Suprapubic skin (tissue), 4 donors: Measurements from ENCODE around the gene DUSP1. TPM values are rescaled to one million over a fixed set of nuclear protein-coding genes. Genes with fewer than 3 reads are reported as not detected.

Experiments
- DNase-seq, 2 donors: peaks; one replicate each; pipeline ENCODE4 v3.0.0-alpha.2; 2019; ENCODE audit warnings: low spot score in 2 of 2
- H3K27ac ChIP-seq: fragments of 200-600 bp; sonication (generic); one replicate; pipeline ENCODE4 v1.5.1; 2019
- H3K27me3 ChIP-seq: fragments of 200-600 bp; sonication (generic); one replicate; pipeline ENCODE4 v1.5.1; 2019
- H3K36me3 ChIP-seq: fragments of 200-600 bp; sonication (generic); one replicate; pipeline ENCODE4 v1.5.1; 2019
- H3K4me1 ChIP-seq: fragments of 200-600 bp; sonication (generic); one replicate; pipeline ENCODE4 v1.5.1; 2019
- H3K4me3 ChIP-seq: fragments of 200-600 bp; sonication (generic); one replicate; pipeline ENCODE4 v1.5.1; 2019; ENCODE audit warnings: mild to moderate bottlenecking
- H3K9me3 ChIP-seq: fragments of 200-600 bp; sonication (generic); one replicate; pipeline ENCODE4 v1.5.1; 2019
- EP300 ChIP-seq: sonication (generic); formaldehyde crosslinking; IDR thresholded peaks from one replicate; pipeline ENCODE4 v1.6.1; 2017; ENCODE audit warnings: antibody characterized with exemption
- POLR2A ChIP-seq, 2 donors: fragments of 450-650 bp; IDR thresholded peaks; one replicate each; pipeline ENCODE4 v1.6.1; 2017; ENCODE audit warnings: antibody characterized with exemption in 2 of 2, mild to moderate bottlenecking in 2 of 2, moderate library complexity in 2 of 2
- POLR2AphosphoS5 ChIP-seq, 3 donors: sonication (generic); formaldehyde crosslinking; IDR thresholded peaks; one replicate each; pipeline ENCODE4 v1.6.1; 2017; ENCODE audit warnings: antibody characterized with exemption in 3 of 3
- WGBS: methylation state at CpG from one replicate; pipeline ENCODE4 v1.1.5; 2018; 5-methylcytosine and 5-hydroxymethylcytosine counted together
- total RNA-seq, 4 donors: library from RNA; depleted of rRNA; stranded (reverse); fragments of >200 nt; gene quantifications; one replicate each; pipeline ENCODE4 v1.1.0, GENCODE V29; 2016
- TF ChIP-seq, protein P1 (sequence below), 2 donors: fragments of 200-600 bp in 1 of 2; fragments of 450-650 bp in 1 of 2; sonication (generic) in 1 of 2; IDR thresholded peaks; one replicate each; pipeline ENCODE4 v1.5.1; 2016 to 2019; ENCODE audit warnings: antibody characterized with exemption in 2 of 2, mild to moderate bottlenecking in 1 of 2, moderate library complexity in 1 of 2

DUSP1 gene
- total RNA-seq, 4 donors from 2014 or later, result 1,246 to 2,948 (median 1,762) TPM

- H3K4me3 ChIP-seq, result no peak overlapping the region
- peak overlapping the region; percentile 94 for H3K27ac ChIP-seq
- peaks cover 51% of the 10 kb centered on the region for H3K4me1 ChIP-seq
- TF ChIP-seq POLR2A (IDR thresholded peaks at IDR 0.05) (no peak), POLR2AphosphoS5 (IDR thresholded peaks at IDR 0.05) (peak in 1 of 3 donors; percentile 30)
- no peaks in the 10 kb centered on the region for H3K9me3 ChIP-seq
- WGBS, result 39% methylated on average over 15 of the region's 15 CpGs
- no peaks in the 10 kb centered on the region for H3K27me3 ChIP-seq
- peak in 1 of 2 donors; percentile 92 for DNase-seq
- H3K36me3 ChIP-seq, result no peaks in the 10 kb centered on the region
Measured at GRCh38 chr5:172740428-172741205, 30.4 kb downstream of the DUSP1 start.

GRCh38 chr5:172739375-172739774, 31.6 kb downstream of the DUSP1 start:
- no peak for TF ChIP-seq EP300
- TF ChIP-seq POLR2A (IDR thresholded peaks at IDR 0.05), result no peak
- TF ChIP-seq, protein P1, sequence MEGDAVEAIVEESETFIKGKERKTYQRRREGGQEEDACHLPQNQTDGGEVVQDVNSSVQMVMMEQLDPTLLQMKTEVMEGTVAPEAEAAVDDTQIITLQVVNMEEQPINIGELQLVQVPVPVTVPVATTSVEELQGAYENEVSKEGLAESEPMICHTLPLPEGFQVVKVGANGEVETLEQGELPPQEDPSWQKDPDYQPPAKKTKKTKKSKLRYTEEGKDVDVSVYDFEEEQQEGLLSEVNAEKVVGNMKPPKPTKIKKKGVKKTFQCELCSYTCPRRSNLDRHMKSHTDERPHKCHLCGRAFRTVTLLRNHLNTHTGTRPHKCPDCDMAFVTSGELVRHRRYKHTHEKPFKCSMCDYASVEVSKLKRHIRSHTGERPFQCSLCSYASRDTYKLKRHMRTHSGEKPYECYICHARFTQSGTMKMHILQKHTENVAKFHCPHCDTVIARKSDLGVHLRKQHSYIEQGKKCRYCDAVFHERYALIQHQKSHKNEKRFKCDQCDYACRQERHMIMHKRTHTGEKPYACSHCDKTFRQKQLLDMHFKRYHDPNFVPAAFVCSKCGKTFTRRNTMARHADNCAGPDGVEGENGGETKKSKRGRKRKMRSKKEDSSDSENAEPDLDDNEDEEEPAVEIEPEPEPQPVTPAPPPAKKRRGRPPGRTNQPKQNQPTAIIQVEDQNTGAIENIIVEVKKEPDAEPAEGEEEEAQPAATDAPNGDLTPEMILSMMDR (IDR thresholded peaks at IDR 0.05), result no peak
- TF ChIP-seq POLR2AphosphoS5 (IDR thresholded peaks at IDR 0.05), result no peak
- 93% methylated on average over 6 of the region's 6 CpGs for WGBS
- Histone ChIP-seq H3K27ac (peak overlapping the region; percentile 94), H3K9me3 (no peaks in the 10 kb centered on the region), H3K36me3 (no peaks in the 10 kb centered on the region), H3K27me3 (no peaks in the 10 kb centered on the region), H3K4me3 (no peak overlapping the region), H3K4me1 (peaks cover 50% of the 10 kb centered on the region)
- no peak for DNase-seq

DNA sequence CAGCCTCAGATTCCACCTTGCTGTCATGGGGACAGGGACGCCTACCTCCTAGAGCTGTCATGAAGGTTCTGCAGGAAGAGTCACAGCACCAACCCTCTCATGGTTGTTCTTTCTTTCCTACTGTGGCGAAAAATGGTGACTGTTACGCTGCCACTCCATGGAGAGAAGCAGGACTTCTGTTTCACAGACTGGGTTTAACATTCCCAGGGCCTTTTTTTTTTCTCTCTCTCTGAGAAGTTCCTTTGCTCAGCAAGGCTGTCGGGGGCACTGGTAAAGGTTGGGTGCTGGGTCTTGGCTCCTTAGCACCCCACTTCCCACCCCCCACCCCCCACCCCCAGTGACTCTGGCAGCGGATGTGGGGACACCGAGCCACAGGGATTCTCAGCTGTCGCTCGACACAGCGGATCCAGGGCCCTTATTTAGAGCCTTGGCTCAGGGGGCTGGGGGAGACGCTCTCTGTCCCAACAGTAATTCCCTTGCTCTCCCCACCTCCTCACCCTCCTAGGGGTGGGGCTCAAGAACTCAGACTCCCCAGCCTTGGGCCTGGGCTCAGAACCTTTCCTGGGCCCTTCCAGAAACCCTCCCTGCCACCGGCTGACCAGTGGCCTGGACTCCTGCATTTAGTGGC, 34.4 kb downstream of the DUSP1 start:
- no peaks in the 10 kb centered on the region for H3K9me3 ChIP-seq
- H3K4me3 ChIP-seq, result no peak overlapping the region
- 83% methylated on average over 11 of the region's 11 CpGs for WGBS
- peaks cover 57% of the 10 kb centered on the region for H3K4me1 ChIP-seq
- DNase-seq, result no peak
- H3K27ac ChIP-seq, result peak overlapping the region; percentile 7
- H3K36me3 ChIP-seq, result no peaks in the 10 kb centered on the region
- TF ChIP-seq, protein P1 (IDR thresholded peaks at IDR 0.05), result no peak
- TF ChIP-seq EP300, result no peak
- TF ChIP-seq POLR2AphosphoS5 (IDR thresholded peaks at IDR 0.05), result no peak
- no peak for TF ChIP-seq POLR2A (IDR thresholded peaks at IDR 0.05)
- no peaks in the 10 kb centered on the region for H3K27me3 ChIP-seq

GRCh38 chr5:172735141-172735831, 35.7 kb downstream of the DUSP1 start:
- no peaks in the 10 kb centered on the region for H3K27me3 ChIP-seq
- H3K9me3 ChIP-seq, result no peaks in the 10 kb centered on the region
- TF ChIP-seq POLR2AphosphoS5 (IDR thresholded peaks at IDR 0.05) (no peak), EP300 (no peak), POLR2A (IDR thresholded peaks at IDR 0.05) (no peak)
- TF ChIP-seq, protein P1 (IDR thresholded peaks at IDR 0.05), result no peak
- no peak overlapping the region for H3K4me3 ChIP-seq
- peaks cover 53% of the 10 kb centered on the region for H3K4me1 ChIP-seq
- peak overlapping the region; percentile 99 for H3K27ac ChIP-seq
- WGBS, result 87% methylated on average over 11 of the region's 12 CpGs
- DNase-seq, result no peak
- no peaks in the 10 kb centered on the region for H3K36me3 ChIP-seq

GRCh38 chr5:172733974-172734346, 37.0 kb downstream of the DUSP1 start:
- Histone ChIP-seq H3K4me1 (peaks cover 52% of the 10 kb centered on the region), H3K4me3 (no peak overlapping the region), H3K27ac (peak overlapping the region; percentile 99), H3K9me3 (no peaks in the 10 kb centered on the region), H3K27me3 (no peaks in the 10 kb centered on the region), H3K36me3 (no peaks in the 10 kb centered on the region)
- 11% methylated on average over 4 of the region's 4 CpGs for WGBS
- TF ChIP-seq, protein P1 (IDR thresholded peaks at IDR 0.05), result no peak
- TF ChIP-seq POLR2AphosphoS5 (IDR thresholded peaks at IDR 0.05), result no peak
- TF ChIP-seq EP300, result no peak
- no peak for TF ChIP-seq POLR2A (IDR thresholded peaks at IDR 0.05)
- peak in 1 of 2 donors; percentile 82 for DNase-seq
